GM19467 (cell line): ENCODE results near the gene LINC01488.

Source experiments
- ATAC-seq: cut with Tn5 transposase; IDR thresholded peaks from one replicate; pipeline ENCODE4 v1.9.1; 2021; ENCODE audit warnings: mild to moderate bottlenecking, moderate library complexity; ENCODE audit not compliant: unreplicated experiment

Gene LINC01488

DNA sequence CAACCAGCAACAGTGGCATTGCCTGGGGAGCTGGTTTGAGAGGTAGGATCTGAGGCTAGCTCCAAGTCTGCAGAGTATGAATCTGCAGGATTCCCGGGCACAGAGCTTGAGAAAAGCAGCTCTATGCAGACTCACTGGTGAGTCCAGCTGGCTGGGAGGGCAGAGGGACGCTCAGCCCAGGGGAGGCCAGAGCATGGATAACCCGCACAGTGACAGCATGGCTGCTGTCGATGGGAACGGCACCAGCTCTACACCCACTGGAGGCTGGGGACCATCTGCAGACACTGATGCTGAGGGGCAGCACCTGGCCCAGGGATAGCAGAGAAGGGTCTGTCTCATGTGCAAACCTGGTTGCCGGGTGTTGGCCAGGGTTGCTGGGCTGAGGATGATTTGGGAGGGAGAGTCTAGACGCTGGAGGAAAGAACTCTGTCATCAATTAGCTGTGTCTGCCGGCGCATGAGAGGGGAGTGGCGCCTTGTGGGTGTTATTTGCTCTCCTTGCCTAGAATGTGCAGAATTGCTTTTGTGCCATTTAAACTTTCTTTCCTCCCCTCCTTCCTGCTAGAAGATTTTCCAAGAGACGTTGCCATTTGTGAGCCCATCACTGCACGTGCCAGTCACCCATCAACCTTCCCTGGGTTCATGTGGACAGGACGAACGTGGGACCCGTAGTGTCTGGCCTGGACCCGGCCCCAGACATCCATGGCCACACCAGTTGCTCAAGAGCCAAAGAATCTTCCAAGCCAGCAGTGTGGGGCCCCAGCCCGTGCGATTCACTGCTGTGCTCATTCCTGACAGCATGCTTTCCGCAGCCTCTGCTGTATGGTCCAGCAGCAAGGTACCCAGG is 19.1 kb upstream of the LINC01488 start:
- ATAC-seq = no peak

DNA sequence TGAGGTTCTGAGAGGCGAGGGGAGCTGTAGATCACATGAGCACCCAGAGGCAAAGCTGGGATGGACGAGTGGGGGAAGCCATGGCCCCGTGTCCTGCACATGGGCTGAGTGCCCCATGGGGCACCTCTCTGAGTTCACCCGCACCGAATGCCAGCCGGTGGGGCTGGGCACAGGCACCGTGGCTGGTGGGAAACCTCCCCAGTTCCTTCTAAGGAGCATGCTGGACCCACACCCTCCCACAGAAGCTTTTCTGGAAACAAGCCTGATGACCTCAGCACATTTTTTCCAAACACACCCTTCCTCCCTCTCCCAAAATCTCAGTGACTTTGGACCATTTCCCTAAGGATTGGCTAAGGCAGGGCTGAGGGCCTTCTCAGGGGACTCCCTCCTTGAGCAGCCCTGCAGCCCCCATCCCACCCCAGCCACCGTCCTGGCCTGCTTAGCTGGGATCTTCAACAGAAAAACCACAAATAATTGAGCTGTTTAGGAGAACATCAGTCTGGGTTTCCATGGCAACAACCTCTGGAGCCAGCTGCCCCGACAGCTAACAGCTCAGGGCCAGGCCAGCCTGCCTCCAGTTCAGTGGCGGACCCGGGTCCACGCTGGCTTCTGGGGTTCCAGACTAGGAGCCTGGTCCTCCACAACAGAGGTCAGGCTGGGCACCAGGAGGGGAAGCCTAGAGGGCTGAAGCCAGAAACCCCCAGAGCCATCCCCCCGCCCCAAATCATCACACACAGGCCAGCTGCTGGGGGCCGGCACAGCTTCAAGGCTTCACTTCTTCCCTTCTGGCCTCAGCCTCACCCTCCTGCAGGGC is 18.1 kb upstream of the LINC01488 start:
- ATAC-seq = no peak

DNA sequence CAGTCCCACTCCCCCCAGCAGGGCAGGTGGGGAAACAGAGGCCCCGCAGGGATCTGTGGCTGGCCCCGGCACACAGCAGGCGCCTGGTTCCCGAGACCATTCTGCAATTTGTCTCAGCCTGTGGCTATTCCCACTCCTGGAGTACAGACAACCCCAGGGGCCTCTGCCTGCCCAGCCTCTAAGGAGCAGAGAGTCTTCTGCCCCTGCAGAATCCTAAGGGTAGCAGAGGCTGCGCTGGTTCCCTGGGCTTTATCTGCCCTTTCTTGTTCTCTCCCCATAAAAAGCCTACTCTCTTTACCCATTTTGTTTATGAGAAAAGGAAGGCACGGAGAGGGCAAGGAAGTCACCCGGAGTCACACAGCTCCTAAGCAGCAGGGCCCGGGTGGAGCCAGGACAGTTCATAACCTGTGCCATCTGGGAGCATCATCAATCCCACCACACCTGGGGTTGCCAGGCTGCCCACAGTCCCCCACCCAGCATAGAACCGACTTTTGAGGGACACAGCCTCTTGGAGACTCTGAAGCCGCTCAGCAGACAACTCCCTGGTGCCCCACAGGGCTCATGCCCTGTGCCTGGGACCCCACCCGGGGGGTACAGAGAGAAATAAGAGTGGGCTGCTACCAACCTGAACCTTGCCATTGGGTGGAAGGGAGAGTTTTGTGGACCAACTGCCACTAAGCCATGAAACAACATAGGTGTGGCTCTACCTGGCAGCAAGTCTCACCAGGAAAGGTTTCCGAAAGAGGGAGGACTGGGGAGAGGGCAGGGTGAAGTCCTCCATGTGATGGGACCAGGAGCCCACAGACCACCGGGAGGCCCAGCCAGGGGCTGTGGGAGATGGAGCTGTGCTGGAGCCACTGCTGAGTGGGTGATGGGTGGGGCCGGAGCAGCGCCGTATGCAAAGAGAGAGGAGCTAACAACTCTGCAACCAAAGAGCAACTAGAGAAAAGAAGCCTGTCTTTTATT is 17.2 kb upstream of the LINC01488 start:
- no peak for ATAC-seq

DNA sequence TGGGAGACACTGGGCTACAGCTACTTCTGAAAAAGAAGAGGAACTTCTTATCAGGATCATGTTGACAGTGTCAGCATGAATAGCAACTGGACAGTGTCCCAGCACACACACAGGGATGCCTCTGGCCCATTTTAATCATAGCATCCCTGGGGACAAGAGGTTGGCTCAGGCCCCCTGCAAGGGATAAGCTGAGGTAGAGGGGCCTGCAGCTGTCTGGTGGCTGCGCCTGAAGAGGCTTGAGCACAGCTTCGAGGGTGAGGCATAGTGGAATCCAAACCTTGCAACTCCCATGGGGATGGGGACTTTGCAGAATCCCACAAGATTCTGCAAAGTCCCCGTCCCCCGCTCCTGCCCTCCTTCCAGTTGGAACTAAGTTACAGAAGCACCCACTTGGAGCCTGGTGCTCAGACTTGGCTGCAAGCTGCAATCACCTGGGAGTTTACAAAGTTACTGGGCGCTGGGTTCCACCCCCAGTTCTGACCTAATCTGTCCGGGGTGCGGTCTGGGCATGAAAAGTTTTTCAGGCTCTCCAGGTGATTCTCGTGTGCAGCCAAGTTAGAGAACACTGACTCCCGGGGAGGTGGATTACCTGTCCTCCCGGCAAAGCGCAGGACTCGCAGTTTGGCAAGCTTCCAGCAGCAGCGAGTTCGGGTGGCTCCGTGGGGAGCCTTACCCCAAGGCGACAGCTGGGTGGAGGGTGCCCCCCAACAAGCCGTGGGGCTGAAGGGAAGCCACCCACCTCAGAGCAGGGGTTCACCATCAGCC is 16.0 kb upstream of the LINC01488 start:
- ATAC-seq = no peak

DNA sequence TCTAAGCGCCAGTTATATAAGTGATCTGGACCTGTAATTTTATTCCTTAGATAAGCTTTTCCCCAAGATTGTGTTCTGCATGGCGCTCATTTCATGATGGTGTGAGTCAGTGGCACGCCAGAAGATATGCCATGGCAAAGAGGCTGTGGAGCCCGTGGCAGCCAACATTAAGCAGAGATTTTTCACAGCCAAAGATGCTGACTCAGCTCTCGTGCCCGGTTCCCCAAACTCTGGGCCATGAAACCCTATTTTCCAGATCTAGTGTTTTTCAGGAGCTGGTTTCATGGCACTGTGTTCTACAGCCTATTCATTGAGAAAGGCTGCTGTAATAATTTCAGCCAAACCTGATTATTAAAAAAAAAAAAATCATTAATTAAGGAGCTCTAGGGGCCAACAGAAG is 15.4 kb upstream of the LINC01488 start:
- no peak for ATAC-seq

DNA sequence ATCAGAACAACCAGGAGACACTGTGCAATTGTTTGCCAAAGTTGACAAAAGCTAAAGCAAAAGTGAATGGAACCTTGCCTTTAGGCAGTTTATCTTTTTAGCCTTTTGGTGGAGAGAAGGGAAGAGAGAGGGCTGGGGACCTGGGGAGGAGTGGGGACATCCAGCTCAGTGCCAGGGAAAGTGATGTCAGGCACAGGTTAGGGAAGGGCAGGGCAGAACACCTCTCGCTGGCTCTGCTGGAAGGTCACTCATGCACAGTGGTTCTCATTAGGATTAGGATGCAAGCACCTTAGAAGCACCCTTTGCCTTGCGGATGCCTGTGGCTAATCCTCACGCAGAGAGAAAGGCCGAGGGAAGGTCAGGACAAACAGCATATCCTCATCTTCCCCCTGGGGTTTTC is 14.3 kb upstream of the LINC01488 start:
- ATAC-seq = no peak

DNA sequence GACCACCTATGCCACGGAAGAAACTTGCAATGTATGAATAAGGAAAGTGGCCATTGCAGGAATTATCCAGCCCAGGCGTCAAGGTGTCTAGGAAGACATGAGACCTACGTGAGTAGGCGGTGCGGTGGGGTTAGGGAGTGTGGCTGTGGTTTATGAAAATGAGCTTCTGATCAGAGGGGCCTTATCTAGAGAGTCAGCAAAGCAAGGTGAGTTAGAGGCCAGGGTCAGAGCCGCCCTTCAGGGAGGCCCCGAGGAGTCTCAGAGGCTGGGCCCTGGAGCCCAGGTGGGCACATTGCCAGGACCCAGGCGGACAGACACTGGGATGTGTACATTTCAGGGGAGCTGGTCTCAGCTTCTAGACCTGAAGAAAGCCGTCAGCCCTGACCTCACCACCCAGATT is 13.8 kb upstream of the LINC01488 start:
- ATAC-seq = no peak

DNA sequence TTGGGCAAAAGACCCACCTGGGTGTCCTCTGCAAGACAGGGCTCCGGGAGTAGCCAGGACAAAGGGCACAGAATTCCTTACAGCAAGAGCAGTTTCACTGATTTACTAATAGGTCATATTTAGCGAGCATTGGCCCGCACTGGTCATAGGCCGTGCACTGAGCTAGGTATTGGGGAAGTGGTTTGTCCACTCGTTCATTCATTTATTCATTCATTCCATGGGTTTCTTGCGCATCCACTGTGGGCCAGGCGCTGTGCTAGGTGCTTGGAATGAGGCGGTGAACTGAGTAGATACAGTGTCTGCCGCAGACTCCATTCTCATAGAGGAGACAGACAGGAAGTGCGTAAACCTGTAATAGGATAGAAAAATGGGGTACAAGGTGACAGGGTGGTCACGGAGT is 13.2 kb upstream of the LINC01488 start:
- no peak for ATAC-seq

DNA sequence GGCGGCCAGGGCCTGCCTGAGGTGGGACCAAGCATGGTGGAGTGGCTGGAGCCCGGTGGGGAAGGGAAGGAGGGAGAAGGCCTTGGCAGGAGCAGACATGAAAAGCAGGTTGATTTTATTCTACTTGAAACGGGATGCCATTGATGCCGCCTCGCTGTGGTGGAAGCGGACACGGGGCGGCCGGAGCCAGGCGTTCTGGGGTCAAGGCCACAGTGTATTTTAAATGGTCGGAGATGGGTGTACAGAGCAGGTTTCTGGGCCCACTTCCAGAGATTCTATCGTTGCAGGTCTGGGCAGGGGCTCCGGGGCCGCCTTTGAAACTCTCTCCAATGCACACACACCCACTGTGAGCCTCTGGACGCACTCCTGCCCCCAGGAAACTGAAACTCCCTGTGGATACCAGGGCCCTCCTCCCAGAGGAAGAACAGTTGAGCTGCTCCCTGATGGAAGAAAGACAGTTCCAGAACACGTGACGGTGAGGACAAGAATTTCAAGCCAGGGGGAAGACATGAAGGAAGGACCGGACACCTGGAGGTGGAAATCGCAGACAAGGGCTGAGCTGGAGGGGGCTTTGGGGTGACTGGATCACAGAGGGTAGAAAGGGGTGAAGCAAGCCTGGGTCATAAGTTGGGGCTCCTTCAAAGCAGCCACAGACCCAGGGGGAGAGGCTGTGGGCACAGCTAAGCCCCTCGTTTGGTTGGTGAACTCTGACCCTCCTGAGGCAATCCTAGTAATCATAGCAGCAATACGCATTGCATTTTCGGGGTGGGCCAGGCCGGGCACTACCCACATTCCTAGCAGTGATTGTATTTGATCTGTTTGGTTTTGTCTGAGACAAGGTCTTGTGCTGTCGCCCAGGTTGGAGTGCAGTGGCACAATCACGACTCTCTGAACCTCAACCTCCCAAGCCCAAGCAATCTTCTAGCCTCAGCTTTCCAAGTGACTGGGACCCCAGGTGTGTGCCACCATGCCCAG is 12.3 kb upstream of the LINC01488 start:
- ATAC-seq = no peak

DNA sequence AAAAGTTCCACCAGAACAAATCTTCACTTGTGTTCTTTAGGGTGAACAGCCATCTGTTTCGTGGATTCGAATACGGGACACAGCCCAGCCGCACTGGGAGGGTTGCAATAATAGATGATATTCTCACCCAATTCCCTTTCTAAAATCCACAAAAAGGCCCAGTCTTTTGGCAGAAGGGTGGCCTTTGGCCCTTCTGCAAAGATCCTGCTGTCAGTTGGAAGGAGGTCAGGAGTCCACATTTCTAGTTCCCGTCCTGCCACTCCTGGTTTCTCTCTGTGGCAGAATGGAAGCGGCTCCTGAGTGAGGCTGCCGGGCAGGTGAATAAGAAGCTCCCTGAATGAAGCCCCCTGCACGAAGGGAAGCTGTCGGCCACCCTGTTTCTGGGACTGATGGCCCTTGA is 11.2 kb upstream of the LINC01488 start:
- no peak for ATAC-seq

DNA sequence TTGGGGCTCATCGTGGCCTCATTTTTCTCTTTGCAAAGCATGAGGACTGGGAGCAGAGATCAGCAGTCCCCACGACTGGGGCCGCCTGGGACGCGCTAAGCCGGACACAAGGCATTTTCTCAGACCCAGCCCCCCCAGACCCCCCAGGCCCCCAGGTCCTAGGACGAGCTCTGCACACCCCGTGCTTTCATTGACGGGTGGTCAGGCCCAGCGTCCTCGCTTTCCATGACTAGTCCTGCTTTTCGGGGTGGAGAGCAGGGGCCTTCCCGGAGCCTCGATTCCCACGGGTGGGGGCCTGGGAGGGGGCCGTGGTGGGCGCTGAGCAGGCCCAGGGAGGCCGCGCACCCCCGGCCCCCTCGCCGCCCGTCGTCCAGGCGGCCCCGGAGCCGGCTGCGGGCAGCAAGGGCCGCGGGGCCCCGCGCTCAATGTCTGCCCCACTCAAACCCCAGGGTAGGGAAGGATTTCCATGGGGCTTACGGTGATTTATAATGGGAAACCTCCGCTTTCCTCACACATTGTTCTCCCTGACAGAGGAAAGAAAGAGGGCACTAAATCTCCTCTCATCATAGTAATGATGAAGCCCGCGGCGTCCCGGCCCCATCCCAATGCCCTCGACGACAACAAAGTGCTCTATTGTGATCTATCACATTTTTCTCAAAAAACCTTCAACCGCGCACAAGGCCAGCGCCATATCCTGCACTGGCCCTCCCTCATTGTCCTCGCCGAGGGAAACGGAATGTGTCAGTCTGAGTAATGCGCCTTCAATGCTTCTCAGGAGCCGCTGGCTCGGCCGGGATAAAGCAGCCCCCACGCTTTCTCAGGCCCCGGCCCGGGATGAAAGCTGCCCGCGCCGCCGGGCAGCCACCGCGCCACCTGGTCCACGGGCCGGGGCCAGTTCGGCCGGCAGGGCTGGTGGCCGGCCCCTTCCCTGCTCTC is 10.4 kb upstream of the LINC01488 start:
- ATAC-seq = no peak

DNA sequence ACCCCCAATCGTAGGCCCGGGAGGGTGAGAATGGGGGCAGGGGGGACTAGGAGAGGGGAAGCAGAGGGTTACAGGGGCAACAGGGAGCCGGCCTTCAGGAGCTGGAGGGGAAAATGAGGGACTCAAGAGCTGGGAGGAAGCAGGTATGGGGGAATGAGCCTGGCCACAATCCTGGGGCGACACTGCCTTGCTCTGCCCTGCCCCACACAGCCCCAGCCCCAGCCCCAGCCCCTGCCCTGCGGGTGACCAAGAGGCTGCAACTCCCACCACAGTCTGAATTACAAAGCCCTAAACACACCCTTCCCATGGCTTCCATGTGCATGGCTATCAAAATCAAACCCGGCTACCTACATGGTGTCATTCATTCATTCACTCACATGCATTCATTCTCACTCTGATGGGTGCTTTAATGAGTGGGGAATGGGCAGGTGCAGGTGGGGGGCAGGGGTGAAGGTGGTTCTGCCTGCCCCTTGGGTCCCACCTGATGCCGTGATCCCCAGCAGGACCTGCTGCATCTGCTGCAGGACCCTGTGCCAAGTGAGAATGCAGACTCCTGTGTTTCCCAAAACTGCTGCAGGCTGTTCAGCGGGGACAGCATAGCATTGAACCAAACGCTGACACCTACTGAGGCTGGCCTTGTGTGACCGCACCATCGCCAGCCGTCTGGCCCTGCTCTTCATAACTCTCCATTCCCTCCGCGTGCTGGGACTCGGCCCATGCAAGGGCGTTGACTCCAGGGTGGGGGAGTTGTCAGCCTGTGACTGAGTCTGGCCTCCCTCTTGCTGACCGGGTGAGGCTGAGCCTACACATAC is 9.5 kb upstream of the LINC01488 start:
- ATAC-seq = no peak

DNA sequence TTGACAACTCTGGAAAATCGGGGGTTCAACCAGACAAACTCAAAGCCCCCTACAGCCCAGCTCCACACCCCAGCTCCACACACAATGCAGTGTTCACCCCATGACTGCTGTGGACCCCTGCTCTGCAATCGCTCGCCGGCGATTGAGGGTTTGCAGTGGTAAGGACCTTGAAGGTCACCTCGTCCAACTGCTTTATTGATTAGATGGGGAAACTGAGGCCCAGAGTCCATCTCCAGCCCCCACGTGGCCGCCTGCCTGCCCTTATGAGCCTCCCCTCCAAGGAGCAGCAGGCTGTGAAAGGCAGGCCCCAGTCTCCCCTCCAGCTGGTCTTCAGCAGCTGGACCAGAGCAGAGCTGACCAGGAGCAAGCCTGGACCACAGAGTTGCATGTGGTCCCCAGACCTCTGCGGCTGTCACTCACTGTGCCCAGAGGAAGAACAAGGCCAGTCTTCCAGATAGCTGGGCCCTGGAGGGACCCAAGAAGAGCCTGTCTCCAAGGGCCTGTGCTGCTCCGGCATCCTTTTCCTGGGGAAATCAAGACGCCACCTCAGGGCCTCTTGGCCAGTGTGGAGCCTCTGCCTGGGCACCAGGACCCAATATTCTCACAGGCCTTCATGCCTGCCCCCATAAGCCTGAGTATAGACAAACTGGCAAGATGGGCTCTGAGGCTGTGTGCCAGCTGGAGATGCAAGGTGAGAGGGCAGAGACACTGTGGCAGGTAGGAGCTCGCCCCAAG is 8.8 kb upstream of the LINC01488 start:
- ATAC-seq = no peak

DNA sequence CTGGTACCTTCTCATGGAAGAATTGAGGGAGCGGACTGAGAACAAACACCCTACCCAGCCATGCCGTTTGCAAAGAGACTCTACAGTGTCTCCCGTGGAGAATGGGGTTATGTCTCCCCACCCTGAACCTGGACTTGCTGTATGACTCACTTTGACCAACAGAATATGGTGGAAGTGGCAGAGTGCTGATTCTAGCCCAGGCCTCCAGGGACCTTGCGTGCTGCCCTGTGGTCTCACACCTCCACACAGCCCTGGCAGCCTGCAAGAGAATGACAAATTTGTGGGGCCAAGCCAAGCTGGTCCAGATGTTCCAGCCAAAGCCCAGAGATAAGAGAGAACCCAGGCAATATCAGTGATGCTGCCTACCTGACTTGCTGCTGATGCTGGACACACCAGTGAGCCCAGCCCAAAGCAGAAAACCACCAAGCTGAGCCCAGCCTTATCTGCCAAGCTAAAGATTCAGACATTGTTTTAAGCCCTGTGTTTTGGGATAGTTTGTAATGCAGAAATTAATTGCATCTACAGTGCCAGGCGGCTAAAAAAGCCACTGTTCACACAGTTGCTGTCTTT is 8.1 kb upstream of the LINC01488 start:
- ATAC-seq = no peak

DNA sequence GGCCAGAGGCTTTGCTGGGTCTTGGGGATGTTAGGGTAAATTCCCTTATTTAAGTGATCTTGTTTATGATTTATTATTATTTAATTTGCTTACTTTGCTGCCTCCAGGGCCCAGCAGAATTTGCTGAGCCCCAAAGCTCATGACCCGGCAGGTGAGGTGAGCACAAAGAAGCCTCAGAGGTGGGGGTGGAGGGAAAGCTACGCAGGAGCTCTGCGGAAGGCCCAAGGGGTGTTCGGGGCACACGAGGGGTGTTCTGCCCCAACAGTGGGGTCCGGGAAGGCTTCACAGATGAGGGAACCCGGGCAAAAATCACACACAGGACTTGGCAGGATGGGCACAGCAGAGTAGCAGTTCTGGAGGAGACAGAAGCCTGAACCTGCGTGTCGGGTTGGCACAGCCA is 6.7 kb upstream of the LINC01488 start:
- no peak for ATAC-seq

DNA sequence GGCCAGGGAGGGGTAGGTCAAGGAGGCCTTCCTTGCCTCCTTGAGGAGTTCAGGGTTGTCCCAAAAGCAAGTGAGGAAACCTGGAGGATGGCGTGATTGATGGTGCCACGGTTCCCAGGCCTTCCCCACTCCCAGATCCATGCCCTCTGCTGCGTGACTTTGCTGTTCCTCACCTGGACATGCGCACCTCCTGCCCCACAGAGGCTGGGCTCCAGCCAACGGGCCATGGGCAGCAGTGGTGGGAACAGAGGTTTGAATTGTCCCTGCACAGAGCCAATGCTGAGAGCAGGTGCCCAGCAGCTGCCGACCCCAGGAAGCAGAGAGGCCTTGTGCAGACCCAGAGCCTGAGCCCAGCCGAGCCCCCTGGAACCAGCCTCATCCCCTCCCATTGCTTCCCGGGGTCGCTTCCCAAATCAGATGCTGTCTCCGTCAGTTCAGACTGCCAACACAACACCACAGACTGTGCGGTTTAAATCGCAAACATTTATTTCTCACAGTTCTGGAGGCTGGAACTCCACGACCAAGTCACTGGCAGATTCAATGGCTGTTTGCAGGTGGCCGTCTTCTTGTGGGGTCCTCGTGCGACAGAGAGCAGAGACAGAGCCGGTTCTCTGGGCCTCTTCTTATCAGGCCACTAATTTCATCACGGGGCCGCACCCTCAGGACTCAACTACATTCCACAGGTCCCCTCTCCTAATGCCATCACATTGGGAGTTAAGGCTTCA is 6.2 kb upstream of the LINC01488 start:
- ATAC-seq = no peak
